GM20000 (cell line): Measurements from ENCODE around the gene RAD52.

ENCODE experiments used
- DNase-seq: peaks from one replicate; pipeline ENCODE4 v3.0.0; 2012; ENCODE audit warnings: low spot score
- CTCF ChIP-seq: IDR thresholded peaks from 2 replicates; pipeline ENCODE4 v1.5.1; 2012; ENCODE audit warnings: mild to moderate bottlenecking, control low read depth; ENCODE audit errors: extremely low read depth, missing control alignments

Gene RAD52

GRCh38 chr12:949453-950191, at the start of gene RAD52:
Gene RAD52 (minus strand): TSS chr12:949694. CDS start chr12:933058, 16,636 bp downstream.
- DNase-seq, result peak; percentile 89
- TF ChIP-seq CTCF, result peak; percentile 79

- DNase-seq, result peak; percentile 61
These were observed 48.8 kb upstream of the RAD52 start for GRCh38 chr12:998020-998874.

GRCh38 chr12:997505-997904, 48.0 kb upstream of the RAD52 start:
- no peak for TF ChIP-seq CTCF
- no peak for DNase-seq

More at GRCh38 chr12:998020-998874, 48.8 kb upstream of the RAD52 start:
- no peak for TF ChIP-seq CTCF

- DNase-seq, result no peak
- TF ChIP-seq CTCF, result no peak
These were observed 47.4 kb upstream of the RAD52 start for GRCh38 chr12:996881-997280.

- no peak for TF ChIP-seq CTCF
- no peak for DNase-seq
These were observed 43.2 kb upstream of the RAD52 start for GRCh38 chr12:992647-993046.

- no peak for DNase-seq
- no peak for TF ChIP-seq CTCF
These were observed 42.1 kb upstream of the RAD52 start for GRCh38 chr12:991350-992333.
